GM13976 (cell line): ENCODE results near the gene MROH2A.

Experiments
- DNase-seq: peaks from one replicate; pipeline ENCODE4 v3.0.0; 2012; ENCODE audit warnings: low spot score
- CTCF ChIP-seq: IDR thresholded peaks from 2 replicates; pipeline ENCODE4 v1.5.1; 2012; ENCODE audit warnings: borderline replicate concordance, mild to moderate bottlenecking; ENCODE audit not compliant: insufficient read depth; ENCODE audit errors: extremely low read depth, missing control alignments, control extremely low read depth
- in situ Hi-C: fragments of 300-500 bp; cut with MboI; formaldehyde crosslinking; loops from one replicate; pipeline ENCODE4 v1.12.0; 2022; ENCODE audit warnings: low sequenced_read_pairs, mixed read lengths, inconsistent platforms; ENCODE audit not compliant: unreplicated experiment

MROH2A gene

DNA sequence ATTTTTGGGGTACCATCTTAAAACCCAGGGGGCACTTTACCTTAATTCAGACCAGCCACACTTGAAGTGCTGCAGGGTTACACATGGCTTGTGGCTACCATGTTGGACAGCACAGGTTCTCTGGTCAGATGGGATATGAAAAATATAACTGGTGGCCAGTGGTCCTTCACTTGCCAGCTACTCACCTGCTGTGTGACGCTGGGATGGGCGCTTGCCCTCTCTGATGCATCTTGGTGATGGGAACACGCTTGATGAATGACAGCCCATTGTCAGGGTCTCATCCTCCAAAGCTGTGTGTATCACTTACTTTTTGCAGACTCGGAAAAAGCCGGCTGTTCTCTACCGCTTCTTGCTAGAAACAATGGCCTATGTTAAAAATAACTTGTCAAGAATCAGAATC is 53.7 kb downstream of the MROH2A start:
- in situ Hi-C loops: no loop called here
- no peak for TF ChIP-seq CTCF
- no peak for DNase-seq

DNA sequence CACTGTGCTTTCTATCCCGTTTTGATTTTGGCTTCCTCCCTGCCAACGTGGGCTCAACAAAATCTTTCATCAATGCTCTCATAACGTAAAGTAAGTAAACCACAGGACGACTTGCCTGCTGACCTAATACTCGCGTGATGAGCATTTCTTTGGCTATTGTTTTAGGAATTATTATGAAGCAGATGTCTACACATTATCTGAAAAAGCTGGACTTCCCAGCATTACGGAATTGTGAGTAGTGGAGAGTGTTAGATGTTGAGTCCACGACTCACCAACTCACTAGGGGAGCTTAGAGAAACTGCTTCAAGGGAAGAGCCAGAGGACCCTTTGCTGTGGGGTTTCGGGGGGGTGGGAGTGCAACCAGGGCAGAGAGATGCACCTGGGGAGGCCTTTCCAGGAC is 54.3 kb downstream of the MROH2A start:
- DNase-seq: no peak
- in situ Hi-C loops: no loop called here
- TF ChIP-seq CTCF: no peak

DNA sequence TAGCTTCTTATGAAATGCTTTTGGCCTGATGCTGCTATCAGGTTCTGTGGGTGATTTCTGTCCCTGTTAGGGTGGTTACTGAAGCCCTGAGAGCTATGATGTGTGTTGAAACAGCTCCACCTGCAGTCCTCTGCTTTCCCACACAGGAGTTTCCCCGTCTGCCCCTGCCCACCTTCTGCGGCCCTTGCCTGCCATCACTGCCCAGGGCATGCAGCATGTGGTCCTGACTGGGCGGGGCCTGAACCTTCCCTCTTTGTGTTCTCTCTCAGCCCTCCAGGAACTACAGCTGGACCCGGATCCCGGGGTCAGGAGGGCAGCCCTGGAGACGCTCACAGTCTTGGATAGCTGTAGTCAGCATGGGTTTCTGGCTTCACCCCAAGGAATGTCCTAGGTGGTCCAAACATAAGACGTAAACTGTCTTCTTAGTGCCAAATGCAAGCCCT is 54.8 kb downstream of the MROH2A start:
- TF ChIP-seq CTCF: no peak
- no peak for DNase-seq
- in situ Hi-C loops: no loop called here

GRCh38 chr2:233833345-233833744 is 55.2 kb downstream of the MROH2A start:
- TF ChIP-seq CTCF: no peak
- DNase-seq: no peak
- in situ Hi-C loops: no loop called here

- in situ Hi-C loops: no loop called here
- DNase-seq: no peak
- no peak for TF ChIP-seq CTCF
These were observed 57.4 kb downstream of the MROH2A start for GRCh38 chr2:233835230-233836186.

DNA sequence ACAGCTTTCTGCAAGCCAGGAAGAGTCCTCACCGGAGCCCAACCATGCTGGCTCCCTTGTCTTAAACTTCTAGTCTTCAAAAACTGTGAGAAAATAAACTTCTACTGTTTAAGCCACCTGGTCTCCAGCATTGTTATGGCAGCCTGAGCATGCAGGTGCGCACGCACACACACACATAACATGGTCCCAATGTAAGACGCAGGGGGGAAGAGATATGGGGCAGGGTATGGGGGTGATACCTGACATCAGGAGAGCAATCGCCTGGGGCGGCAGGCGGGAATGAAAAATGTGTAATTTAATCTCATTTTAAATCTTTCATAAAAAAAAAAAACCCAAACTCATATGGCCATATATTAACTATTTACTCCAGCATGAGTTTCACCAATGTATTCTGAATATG is 58.2 kb downstream of the MROH2A start:
- TF ChIP-seq CTCF: no peak
- DNase-seq: no peak
- in situ Hi-C loops: no loop called here

- DNase-seq: no peak
- no peak for TF ChIP-seq CTCF
- in situ Hi-C loops: no loop called here
These were observed 59.6 kb downstream of the MROH2A start for GRCh38 chr2:233837694-233838229.
